Measurements from ENCODE around the gene CRHR2. TPM values are rescaled to one million over a fixed set of nuclear protein-coding genes. Genes with fewer than 3 reads are reported as not detected.

The CRHR2 gene
- total RNA-seq, 1 experiment from 2014 or later, result not detected

- DNase-seq (ENCODE audit: low read depth), result no peak
These were observed 892 bp downstream of the CRHR2 start for GRCh38 chr7:30681331-30681797.

- DNase-seq (ENCODE audit: low read depth), result no peak
These were observed 2.6 kb downstream of the CRHR2 start for GRCh38 chr7:30679664-30680063.

- no peak for DNase-seq (ENCODE audit: low read depth)
These were observed 3.5 kb downstream of the CRHR2 start for GRCh38 chr7:30678805-30679204.

GRCh38 chr7:30674876-30675275, 7.4 kb downstream of the CRHR2 start:
- no peak for DNase-seq (ENCODE audit: low read depth)

- DNase-seq (ENCODE audit: low read depth), result no peak
These were observed 7.8 kb downstream of the CRHR2 start for GRCh38 chr7:30674420-30674819.

- DNase-seq (ENCODE audit: low read depth), result peak; percentile 65
These were observed 10.3 kb downstream of the CRHR2 start for GRCh38 chr7:30671793-30672465.

- no peak for DNase-seq (ENCODE audit: low read depth)
These were observed 14.2 kb downstream of the CRHR2 start for GRCh38 chr7:30668102-30668501.

GRCh38 chr7:30667172-30667571, 15.1 kb downstream of the CRHR2 start:
- DNase-seq (ENCODE audit: low read depth), result no peak

GRCh38 chr7:30665449-30665848, 16.8 kb downstream of the CRHR2 start:
- no peak for DNase-seq (ENCODE audit: low read depth)

- no peak for DNase-seq (ENCODE audit: low read depth)
These were observed 17.2 kb downstream of the CRHR2 start for GRCh38 chr7:30665043-30665442.

GRCh38 chr7:30664184-30664885, 17.9 kb downstream of the CRHR2 start:
- no peak for DNase-seq (ENCODE audit: low read depth)

GRCh38 chr7:30663414-30663813, 18.8 kb downstream of the CRHR2 start:
- DNase-seq (ENCODE audit: low read depth), result no peak

- no peak for DNase-seq (ENCODE audit: low read depth)
These were observed 19.8 kb downstream of the CRHR2 start for GRCh38 chr7:30662431-30662939.

GRCh38 chr7:30661926-30662325, 20.3 kb downstream of the CRHR2 start:
- no peak for DNase-seq (ENCODE audit: low read depth)

- DNase-seq (ENCODE audit: low read depth), result no peak
These were observed 21.7 kb downstream of the CRHR2 start for GRCh38 chr7:30660331-30661255.

- DNase-seq (ENCODE audit: low read depth), result peak; percentile 15
These were observed 22.9 kb downstream of the CRHR2 start for GRCh38 chr7:30659312-30659711.

GRCh38 chr7:30658479-30659074, 23.7 kb downstream of the CRHR2 start:
- no peak for DNase-seq (ENCODE audit: low read depth)

- no peak for DNase-seq (ENCODE audit: low read depth)
These were observed 25.1 kb downstream of the CRHR2 start for GRCh38 chr7:30657131-30657530.

GRCh38 chr7:30656006-30656957, 26.0 kb downstream of the CRHR2 start:
- no peak for DNase-seq (ENCODE audit: low read depth)
